SK-N-MC (cell line): ENCODE measurements around the gene SLC9A7.

Experiments
- EZH2 ChIP-seq: fragments of 200-600 bp; sonication (generic); IDR thresholded peaks from one replicate; pipeline ENCODE4 v1.6.1; 2017; ENCODE audit warnings: antibody characterized with exemption
- POLR2AphosphoS5 ChIP-seq: IDR thresholded peaks from 2 replicates; pipeline ENCODE4 v1.6.1; 2012; ENCODE audit warnings: mild to moderate bottlenecking, low read depth, low read length, borderline replicate concordance

DNA sequence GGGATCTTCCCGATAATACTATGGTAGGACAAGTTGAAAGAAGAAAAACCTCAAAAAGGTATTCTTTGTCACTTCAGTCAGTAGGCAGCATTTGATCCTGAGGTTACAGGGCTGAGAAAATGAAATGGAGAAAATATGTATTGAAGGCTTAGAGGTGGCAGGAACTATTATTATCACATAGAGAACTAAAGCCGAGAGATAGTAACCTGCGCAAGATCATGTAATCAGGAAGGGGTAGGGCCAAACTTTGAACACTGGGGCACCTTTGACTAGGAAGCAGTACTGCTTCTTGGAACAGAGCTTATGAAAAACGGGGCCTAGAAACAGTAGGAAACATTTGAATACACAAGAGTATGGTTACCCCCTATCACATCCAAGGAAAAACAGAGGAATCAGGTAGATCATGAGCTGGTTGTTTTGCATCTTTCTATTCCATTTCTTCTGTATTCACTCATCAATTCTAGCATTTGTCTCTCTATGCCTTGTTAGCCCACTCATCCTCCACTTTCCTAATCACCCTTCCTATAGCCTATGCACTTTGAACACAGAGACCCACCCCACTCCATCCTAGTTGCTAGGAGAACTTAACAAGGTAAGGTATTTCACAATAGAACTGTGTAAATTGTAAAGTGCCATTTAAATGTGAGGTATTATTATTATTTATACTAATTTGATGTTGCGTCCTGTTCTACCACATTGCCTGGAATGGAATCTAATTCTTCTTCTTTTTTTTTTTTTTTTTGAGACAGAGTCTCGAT is 34.6 kb upstream of the SLC9A7 start:
- TF ChIP-seq EZH2 (no peak), POLR2AphosphoS5 (no peak)
